GM21576 (cell line): ENCODE measurements around the gene PRXL2C.
"Not testable (repeated sequence)": the region's sequence is repeated elsewhere in the genome, so short reads cannot be mapped to it uniquely, and the experiment has no call there.

ENCODE experiments used
- ATAC-seq: cut with Tn5 transposase; IDR thresholded peaks from one replicate; pipeline ENCODE4 v1.9.1; 2021; ENCODE audit warnings: mild to moderate bottlenecking, moderate library complexity; ENCODE audit not compliant: unreplicated experiment

PRXL2C gene

GRCh38 chr9:96651626-96652025 lies 3.5 kb downstream of the PRXL2C start:
- ATAC-seq, result no peak

- ATAC-seq, result no peak
Observed at GRCh38 chr9:96649620-96650324, 5.3 kb downstream of the PRXL2C start.

GRCh38 chr9:96646081-96646991 lies 8.8 kb downstream of the PRXL2C start:
- no peak for ATAC-seq

GRCh38 chr9:96644137-96644536 lies 11.0 kb downstream of the PRXL2C start:
- no peak for ATAC-seq

GRCh38 chr9:96641514-96641913 lies 13.6 kb downstream of the PRXL2C start:
- no peak for ATAC-seq

GRCh38 chr9:96638606-96639364 lies 16.3 kb downstream of the PRXL2C start:
- no peak for ATAC-seq

- ATAC-seq, result no peak
Observed at GRCh38 chr9:96636368-96636767, 18.7 kb downstream of the PRXL2C start.

- not testable (repeated sequence) for ATAC-seq
Observed at GRCh38 chr9:96633579-96633978, 21.5 kb downstream of the PRXL2C start.

- no peak for ATAC-seq
Observed at GRCh38 chr9:96626912-96627311, 28.2 kb downstream of the PRXL2C start.

- no peak for ATAC-seq
Observed at GRCh38 chr9:96621618-96622017, 33.5 kb downstream of the PRXL2C start.

GRCh38 chr9:96620832-96621269 lies 34.3 kb downstream of the PRXL2C start:
- no peak for ATAC-seq

- ATAC-seq, result no peak
Observed at GRCh38 chr9:96620181-96620514, 35.0 kb downstream of the PRXL2C start.

- ATAC-seq, result no peak
Observed at GRCh38 chr9:96619491-96620180, 35.5 kb downstream of the PRXL2C start, which contains the start of gene CDC14B. Gene CDC14B (minus strand): TSS chr9:96619843. CDS start chr9:96619378, 465 bp downstream.

- no peak for ATAC-seq
Observed at GRCh38 chr9:96619124-96619465, 36.0 kb downstream of the PRXL2C start.

- no peak for ATAC-seq
Observed at GRCh38 chr9:96618209-96619123, 36.7 kb downstream of the PRXL2C start.

GRCh38 chr9:96617439-96618185 lies 37.5 kb downstream of the PRXL2C start:
- no peak for ATAC-seq

- ATAC-seq, result no peak
Observed at GRCh38 chr9:96616817-96617438, 38.2 kb downstream of the PRXL2C start.

GRCh38 chr9:96615411-96615810 lies 39.7 kb downstream of the PRXL2C start:
- ATAC-seq, result no peak

GRCh38 chr9:96614664-96615063 lies 40.5 kb downstream of the PRXL2C start:
- not testable (repeated sequence) for ATAC-seq
